GM23248 (cell line): ENCODE measurements around the gene BCAP31.

ENCODE experiments used
- EZH2 ChIP-seq: fragments of 200-600 bp; sonication (generic); IDR thresholded peaks from 2 replicates; pipeline ENCODE4 v1.6.1; 2018; ENCODE audit warnings: antibody characterized with exemption, mild to moderate bottlenecking; ENCODE audit not compliant: insufficient read depth, poor library complexity, severe bottlenecking
- EZH2phosphoT487 ChIP-seq: fragments of 200-600 bp; sonication (generic); IDR thresholded peaks from 2 replicates; pipeline ENCODE4 v1.6.1; 2018; ENCODE audit warnings: antibody characterized with exemption, moderate library complexity, mild to moderate bottlenecking, low read depth; ENCODE audit not compliant: insufficient read depth

DNA sequence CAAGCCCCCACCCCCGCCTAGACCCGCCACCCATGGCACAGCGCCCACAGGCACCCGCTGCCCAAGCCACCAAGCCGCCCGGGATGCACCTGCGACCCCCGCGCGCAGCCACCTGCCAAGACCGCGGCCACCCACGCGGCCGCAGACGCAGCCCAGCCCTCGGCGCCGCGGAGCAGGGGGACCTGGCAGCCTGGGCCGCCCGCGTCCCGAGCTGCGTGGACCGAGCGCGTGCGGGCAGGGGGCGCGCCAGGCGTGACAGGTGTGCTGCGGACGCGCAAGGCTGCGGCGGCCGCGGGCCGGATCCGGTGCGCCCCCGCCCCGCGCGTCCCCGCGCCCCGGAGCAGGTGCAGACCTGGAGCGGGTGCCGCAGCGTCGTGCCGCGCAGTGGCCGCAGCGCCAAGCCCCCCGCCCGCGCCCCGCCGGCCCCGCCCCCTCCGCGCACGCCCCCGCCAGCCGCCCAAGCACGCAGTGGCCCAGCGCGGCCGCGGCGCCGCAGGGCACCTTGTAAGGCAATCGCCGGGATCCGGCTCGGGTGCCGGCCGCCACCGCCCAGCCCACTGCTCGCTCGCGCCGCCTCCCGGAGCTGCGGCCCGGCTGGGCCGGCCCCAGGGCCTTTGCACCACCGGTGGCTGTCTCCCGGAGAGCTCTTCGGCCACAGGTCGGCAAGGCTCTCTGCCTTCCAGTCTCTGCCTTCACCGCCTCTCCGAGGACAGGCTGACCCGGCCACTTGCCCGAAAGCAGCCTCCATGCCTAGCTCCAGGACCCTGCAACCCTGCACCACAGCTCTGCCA, 50.6 kb downstream of the BCAP31 start, which contains the start of gene PNCK:
- TF ChIP-seq EZH2 (no peak), EZH2phosphoT487 (no peak)
